Activated CD8-positive, alpha-beta memory T cell treated with anti-CD3 and anti-CD28 coated beads, Interleukin-2, amount 50 U/mL, for 4 hours (primary cell): Measurements from ENCODE around the gene RSPH6A.
"Not testable (repeated sequence)": the region's sequence is repeated elsewhere in the genome, so short reads cannot be mapped to it uniquely, and the experiment has no call there.

Experiments used
- DNase-seq: peaks from one replicate; pipeline ENCODE4 v3.0.0-alpha.2; 2020

The RSPH6A gene

DNA sequence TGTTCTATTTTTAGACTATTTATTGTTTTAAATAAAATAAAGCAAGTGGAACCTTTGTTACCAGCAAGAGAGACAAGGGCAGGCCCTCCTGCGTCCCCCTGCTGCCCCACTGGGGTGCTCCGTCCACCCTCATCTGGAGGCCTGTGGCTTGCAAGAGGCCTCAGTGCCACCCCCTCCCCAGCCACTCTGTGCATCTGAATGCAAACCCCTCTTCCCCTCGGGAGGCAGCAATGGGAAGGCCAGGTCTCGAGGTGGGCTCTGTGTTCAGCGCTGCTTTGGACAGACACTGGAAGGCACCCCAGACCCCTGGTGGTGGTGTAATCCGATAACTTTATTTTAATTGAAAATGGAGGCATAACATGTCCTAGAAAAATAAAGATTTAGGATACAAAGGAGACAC, 50.6 kb downstream of the RSPH6A start:
- DNase-seq, result no peak

DNA sequence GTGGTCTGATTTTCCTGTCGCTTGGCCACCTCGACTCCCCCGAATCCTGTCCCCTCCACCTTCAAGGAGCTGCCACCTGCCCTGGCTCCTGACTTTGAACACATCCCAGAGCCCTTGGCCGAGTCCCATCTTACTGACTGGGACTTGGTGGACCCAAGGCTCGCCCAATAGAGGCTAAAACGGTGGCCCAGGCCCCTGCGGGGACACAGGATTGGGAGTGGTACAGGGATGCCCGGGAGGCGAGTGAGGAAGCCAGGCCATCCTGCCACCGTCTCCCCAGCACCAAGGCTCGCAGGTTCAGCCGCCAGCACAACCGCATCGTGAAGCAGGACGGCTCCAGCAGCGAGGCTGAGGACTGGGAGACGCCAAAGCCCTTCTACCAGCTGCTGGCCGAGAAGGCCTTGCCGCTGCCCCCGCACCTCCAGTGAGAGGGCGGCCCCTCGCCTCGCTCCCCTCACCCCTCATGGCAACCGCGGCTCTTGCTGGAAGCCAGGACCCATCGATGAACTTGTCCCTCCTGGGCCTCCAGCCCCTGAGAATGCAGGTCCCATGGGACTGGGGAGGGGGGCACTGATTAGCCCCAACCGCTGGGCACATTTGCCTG, 51.3 kb downstream of the RSPH6A start:
- no peak for DNase-seq

DNA sequence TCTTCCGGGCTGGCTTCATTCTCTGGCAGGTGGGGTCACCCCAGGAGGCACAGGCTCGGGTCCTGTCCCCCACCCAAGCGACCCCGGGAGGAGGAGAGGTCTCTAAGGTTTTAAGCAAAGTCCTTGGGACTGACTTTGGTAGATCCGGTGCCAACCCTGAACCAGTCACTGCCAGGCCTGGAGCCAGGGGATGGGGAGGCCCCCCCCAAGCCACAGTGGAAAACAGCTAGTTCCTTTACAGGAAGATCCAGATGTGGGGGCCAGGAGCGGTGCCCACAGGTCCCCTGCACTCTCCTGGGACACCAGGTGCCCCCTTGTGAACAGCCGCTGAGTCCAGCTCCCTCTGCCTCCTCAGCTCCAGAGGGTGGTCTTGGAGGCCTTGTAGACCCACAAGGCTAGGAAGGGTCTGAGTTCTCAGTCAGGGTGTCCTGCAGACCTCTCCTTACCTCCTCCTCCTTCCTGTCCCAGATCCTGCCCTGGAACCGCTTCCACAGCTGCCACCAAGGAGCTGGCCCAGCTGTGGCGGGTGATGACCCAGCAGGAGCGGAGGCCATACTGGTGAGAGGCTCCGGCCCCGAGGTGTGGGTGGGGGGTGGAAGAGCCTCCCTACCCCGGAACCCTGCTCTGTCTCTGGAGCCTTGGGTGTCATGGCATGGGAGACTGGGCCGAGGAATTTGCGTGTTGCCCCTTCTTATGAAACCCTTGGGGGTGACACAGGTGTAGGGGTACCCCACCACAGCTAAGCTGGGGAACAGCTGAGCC, 52.1 kb downstream of the RSPH6A start:
- DNase-seq, result no peak

DNA sequence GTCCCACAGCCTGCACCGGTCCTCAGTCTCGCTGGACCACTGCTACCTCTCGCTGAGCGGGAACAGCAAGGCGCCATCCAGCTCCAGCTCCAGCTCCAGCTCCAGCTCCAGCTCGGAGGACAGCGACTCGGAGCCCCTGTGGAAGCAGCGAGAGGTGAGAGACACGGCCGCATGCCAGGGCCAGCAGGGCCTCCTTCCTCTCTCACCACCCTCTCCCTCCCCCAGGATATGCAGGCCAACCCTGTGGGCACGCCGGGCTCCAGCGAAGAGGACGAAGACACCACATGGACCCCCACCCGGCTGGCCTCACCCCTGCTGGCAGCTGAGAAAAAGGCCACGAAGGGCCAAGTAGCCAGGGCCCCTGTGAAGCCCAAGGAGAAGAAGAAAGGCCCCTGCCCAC, 53.4 kb downstream of the RSPH6A start:
- no peak for DNase-seq

DNA sequence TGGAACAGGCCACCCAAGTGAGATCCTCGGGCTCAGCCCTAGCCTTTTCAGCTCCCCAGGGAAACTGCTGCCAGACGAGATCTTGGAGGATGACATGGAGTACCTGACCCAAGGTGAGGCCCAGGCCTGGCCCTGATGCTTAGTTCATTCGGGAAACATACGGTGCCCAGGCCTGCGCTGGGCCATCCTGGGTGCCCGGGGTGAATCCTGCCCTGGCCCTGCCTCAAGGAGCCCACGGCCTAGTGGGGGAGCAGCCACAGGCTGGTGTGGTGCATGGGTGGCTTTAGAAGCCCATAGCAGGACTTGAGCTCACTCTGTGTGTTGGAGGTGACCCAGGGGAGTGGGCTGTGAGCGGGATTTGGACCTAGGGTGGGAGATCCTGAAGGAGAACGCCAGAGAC, 56.2 kb downstream of the RSPH6A start:
- DNase-seq, result no peak

DNA sequence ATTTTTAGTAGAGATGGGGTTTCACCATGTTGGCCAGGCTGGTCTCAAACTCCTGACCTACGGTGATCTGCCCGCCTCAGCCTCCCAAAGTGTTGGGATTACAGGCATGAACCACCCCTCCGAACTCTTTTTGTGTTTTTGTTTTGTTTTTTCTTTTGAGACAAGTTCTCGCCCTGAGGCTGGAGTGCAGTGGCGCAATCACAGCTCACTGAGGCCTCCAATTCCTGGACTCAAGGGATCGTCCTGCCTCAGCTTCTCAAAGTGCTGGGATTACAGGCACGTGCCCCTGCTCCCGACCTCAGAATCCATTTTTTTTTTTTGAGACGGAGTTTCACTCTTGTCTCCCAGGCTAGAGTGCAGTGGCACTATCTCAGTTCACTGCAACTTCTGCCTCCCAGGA, 57.4 kb downstream of the RSPH6A start:
- no peak for DNase-seq

DNA sequence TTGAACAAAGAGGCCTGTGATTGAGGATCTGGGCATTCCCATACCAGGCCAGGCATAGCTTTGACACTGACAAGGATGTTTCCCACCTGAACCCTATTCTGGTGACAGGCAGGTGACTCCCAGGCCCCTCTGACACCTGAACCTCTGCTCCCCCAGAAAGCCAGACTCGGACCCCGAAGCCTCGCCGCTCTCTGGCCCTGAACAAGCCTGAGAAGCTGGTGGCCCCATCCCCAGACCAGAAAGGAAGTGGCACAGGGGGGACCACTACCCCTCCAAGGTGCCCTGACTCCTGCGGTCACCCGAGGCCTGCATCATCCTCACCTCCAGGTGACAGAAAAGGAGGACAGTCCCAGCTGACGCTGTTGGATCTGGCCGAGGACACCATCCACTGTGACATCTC, 60.8 kb downstream of the RSPH6A start:
- DNase-seq, result no peak

DNA sequence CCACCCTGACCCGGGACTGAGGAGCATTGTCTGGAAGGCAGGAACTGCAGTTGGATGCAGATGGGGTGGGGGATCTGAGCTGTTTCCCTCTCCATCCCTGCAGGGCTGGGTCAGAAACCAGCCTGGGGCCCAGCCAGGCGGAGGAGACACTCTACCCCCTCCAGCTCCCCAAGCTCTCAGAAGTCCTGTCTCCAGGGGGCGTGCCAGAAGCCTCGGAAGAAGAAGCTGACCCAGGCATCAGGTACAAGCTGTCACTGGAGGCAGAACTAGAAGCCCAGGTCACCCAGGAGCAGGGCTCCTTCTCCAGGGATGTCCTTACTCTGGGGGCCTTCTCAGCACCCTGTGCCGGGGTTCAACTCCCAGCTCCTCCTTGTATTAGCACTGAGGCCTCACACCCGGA, 61.6 kb downstream of the RSPH6A start:
- no peak for DNase-seq

DNA sequence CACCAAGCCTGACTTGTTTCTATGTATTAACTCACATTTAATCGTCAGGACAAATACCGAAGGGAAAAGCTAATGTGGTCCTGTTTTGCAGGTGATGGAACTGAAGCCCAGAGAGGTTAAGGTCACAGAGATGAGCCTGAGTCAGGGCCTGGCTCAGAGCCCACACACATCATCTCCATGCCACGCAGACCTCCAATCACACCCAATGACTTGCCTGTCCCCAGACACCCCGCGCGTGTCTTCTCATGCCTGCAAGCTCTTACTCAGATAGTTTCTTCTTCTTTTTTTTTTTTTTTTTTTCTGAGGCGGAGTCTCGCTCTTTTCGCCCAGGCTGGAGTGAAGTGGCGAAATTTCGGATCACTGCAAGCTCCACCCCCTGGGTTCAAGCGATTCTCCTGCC, 62.5 kb downstream of the RSPH6A start:
- no peak for DNase-seq

DNA sequence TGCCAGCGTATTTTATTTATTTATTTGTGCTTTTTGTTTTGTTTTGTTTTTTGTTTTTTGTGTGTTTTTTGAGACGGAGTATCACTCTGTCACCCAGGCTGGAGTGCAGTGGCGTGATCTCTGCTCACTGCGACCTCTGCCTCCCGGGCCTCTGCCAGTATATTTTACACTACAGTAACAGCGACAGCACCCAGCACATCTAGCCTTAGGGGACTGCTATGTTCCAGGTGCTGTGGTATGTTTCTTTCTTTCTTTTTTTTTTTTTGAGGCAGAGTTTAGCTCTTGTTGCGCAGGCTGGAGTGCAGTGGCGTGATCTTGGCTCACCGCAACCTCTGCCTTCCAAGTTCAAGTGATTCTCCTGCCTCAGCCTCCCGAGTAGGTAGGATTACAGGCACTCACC, 63.6 kb downstream of the RSPH6A start:
- not testable (repeated sequence) for DNase-seq

DNA sequence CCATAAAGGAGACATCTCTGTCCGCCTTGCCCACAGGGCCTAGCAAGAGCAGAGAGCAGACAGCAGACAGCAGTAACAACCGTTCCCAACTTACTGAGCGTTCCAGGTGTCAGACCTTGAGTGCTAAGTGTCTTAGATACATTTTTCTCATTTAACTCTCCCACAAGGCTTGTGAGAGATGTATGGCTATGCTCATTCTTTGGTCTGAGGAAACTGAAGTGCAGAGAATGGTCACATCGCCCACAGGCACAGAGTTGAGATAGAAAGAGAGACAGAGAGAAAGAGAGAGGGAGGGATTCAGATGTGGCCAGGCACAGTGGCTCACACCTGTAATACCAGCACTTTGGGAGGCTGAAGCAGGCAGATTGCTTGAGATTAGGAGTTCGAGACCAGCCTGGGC, 67.6 kb downstream of the RSPH6A start:
- DNase-seq, result no peak

DNA sequence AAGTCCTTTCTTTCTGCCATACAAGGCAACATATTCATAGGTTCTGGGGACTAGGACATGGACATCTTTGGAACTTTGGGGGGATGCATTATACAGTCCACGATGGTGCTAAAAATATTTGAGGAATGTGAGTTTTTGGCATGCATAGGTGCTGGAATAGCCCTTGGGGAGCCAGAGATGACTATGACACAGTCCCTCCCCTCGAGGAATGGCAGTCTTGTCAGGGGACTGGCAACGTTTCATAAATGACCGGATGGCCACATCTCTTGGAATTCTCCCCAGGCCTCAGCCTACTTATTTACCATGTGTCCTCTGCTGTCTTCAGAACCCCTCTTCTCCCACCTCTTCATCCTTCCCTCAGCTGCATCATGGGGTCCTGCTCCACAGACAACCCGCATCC, 68.2 kb downstream of the RSPH6A start:
- DNase-seq, result no peak
